ENCODE data around the gene NLRP8.

DNA sequence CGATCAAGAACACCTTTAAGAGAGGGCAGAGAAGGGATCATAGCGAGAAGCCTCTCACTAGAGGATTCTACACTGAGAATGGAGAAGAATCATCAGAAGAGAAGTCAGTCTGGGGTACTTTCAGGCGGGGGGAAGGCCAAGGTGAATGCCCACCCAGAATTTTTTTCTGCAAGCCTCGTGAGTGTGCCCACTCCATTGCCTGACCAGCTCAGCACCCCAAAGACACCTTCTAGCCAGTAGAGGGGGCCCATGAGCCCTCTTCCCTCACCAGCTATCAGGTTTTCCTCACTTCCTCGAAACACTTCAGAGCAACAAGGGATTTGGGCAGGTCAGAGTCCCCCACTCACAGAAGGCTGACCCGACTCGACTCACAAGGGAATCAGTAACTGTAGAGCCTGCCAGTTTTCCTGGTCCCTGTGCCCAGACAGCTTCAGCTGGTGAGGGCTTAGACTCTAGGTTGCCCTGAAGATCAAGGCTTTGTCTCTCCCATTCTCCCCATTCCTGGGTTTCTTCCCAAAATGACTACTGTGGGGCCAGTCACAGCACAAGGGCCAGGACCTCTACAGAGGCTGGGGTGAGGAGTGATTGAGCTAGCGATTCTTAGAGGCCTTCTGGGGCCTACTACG, 33.9 kb upstream of the NLRP8 start:
- TF ChIP-seq POLR2AphosphoS5 (IDR thresholded peaks at IDR 0.05; ENCODE audit: low read depth, low read length): no peak
- TF ChIP-seq TAF1 (IDR thresholded peaks at IDR 0.05; ENCODE audit: low read depth, low read length): no peak

All from GM12891 (cell line).